K562 (cell line): ENCODE measurements around the gene OLR1. TPM values are rescaled to one million over a fixed set of nuclear protein-coding genes. Genes with fewer than 3 reads are reported as not detected.

Experiments used
- ATAC-seq: fragments of 200-7000 bp; cut with Tn5 transposase; 3 replicates; pipeline ENCODE4 v1.9.1; 2020; ENCODE audit warnings: moderate library complexity
- BruUV-seq: library from RNA; stranded (reverse); fragments of 400-500 nt; replicated peaks from 2 replicates; lab custom pipeline; 2021; lab: Mats Ljungman, UMichigan
- CTCF ChIA-PET: fragments of 300-600 bp; formaldehyde crosslinking; extraction: SDS; loops from one replicate; lab custom pipeline; 2021; ENCODE audit warnings: low intra/inter-chr PET ratio; lab: Yijun Ruan, JAX
- POLR2A ChIA-PET: fragments of 300-600, 350-650 bp; sonication (Branson Sonifier 250); formaldehyde crosslinking; extraction: SDS; loops from one replicate; lab custom pipeline; 2021; ENCODE audit warnings: antibody characterized with exemption, inconsistent platforms; lab: Yijun Ruan, JAX
- DNase-seq, 4 experiments: peaks; one replicate each; pipeline versions ENCODE4 v3.0.0 to v3.0.0-alpha.2; 2011 to 2018; ENCODE audit warnings: low spot score in 3 of 4, mixed read lengths in 3 of 4; ENCODE audit errors: extremely low read depth in 1 of 4
- FAIRE-seq: peaks from 2 replicates; lab custom pipeline; 2011; peaks lifted over from hg19 to GRCh38; lab: Jason Lieb, UNC
- H2AFZ ChIP-seq: 2 replicates; pipeline ENCODE4 v1.6.0; 2011; ENCODE audit warnings: low read depth, low read length, control low read depth, inconsistent platforms
- H3K27ac ChIP-seq: fragments of 200-600 bp; 3 replicates; pipeline ENCODE4 v1.8.0; 2011; ENCODE audit warnings: low read depth, mild to moderate bottlenecking, control low read depth, inconsistent platforms, low read length, moderate library complexity, mixed read lengths; ENCODE audit errors: extremely low read depth
- H3K27me3 ChIP-seq, 2 experiments: fragments of 300-600 bp in 1 of 2; 2 replicates in 1 of 2; 3 replicates in 1 of 2; pipeline versions ENCODE4 v1.6.0 to v1.8.0; 2011; ENCODE audit warnings: inconsistent platforms in 2 of 2, low read length in 2 of 2, mild to moderate bottlenecking in 1 of 2, mixed read lengths in 1 of 2, moderate library complexity in 1 of 2; ENCODE audit not compliant: control insufficient read depth in 2 of 2, insufficient read depth in 2 of 2
- H3K36me3 ChIP-seq: fragments of 300-600 bp; 3 replicates; pipeline ENCODE4 v1.8.0; 2011; ENCODE audit warnings: mild to moderate bottlenecking, low read length, inconsistent platforms; ENCODE audit not compliant: control insufficient read depth, insufficient read depth
- H3K4me1 ChIP-seq, 2 experiments: fragments of 200-600 bp in 1 of 2; replicated peaks in 1 of 2; 2 replicates in 1 of 2; 3 replicates in 1 of 2; pipeline versions ENCODE4 v1.5.1 to v1.8.0; 2011; ENCODE audit warnings: inconsistent platforms in 2 of 2, low read length in 2 of 2, mild to moderate bottlenecking in 1 of 2, mixed read lengths in 1 of 2, moderate library complexity in 1 of 2; ENCODE audit not compliant: control insufficient read depth in 2 of 2, insufficient read depth in 2 of 2
- H3K4me2 ChIP-seq: 2 replicates; pipeline ENCODE4 v1.6.1; 2011; ENCODE audit warnings: low read length, control low read depth, inconsistent platforms, mixed read lengths; ENCODE audit not compliant: insufficient read depth
- H3K4me3 ChIP-seq: fragments of 200-600 bp; sonication (generic), shearing (Covaris generic); 2 replicates; pipeline ENCODE4 v1.5.1; 2016; ENCODE audit warnings: control low read depth, inconsistent platforms
- H3K79me2 ChIP-seq: fragments of 200-600 bp; 3 replicates; pipeline ENCODE4 v1.8.0; 2011; ENCODE audit warnings: low read length, inconsistent platforms; ENCODE audit not compliant: control insufficient read depth, insufficient read depth
- H3K9ac ChIP-seq, 2 experiments: 2 replicates each; pipeline versions ENCODE4 v1.6.0 to v1.6.1; 2011; ENCODE audit warnings: low read depth in 2 of 2, low read length in 2 of 2, control low read depth in 1 of 2, inconsistent platforms in 1 of 2, mild to moderate bottlenecking in 1 of 2, mixed read lengths in 1 of 2; ENCODE audit not compliant: insufficient read depth in 1 of 2
- H3K9me1 ChIP-seq: one replicate; pipeline ENCODE4 v1.6.0; 2011; ENCODE audit warnings: inconsistent platforms, mild to moderate bottlenecking, low read length, moderate library complexity; ENCODE audit not compliant: control insufficient read depth, insufficient read depth
- H3K9me3 ChIP-seq: replicated peaks from 2 replicates; pipeline ENCODE4 v1.5.1; 2011; ENCODE audit warnings: low read depth, low read length, inconsistent platforms; ENCODE audit not compliant: control insufficient read depth, insufficient read depth
- H4K20me1 ChIP-seq: replicated peaks from 2 replicates; pipeline ENCODE4 v1.6.1; 2011; ENCODE audit warnings: low read length, inconsistent platforms, mixed read lengths; ENCODE audit not compliant: control insufficient read depth, insufficient read depth
- ASH1L ChIP-seq: fragments of 450-650 bp; IDR thresholded peaks from 2 replicates; pipeline ENCODE4 v1.6.1; 2018; ENCODE audit warnings: borderline replicate concordance, mild to moderate bottlenecking, low read depth; ENCODE audit not compliant: partially characterized antibody
- CTCFL ChIP-seq: IDR thresholded peaks from 2 replicates; pipeline ENCODE4 v1.6.1; 2011; ENCODE audit warnings: borderline replicate concordance, low read depth, mild to moderate bottlenecking, moderate library complexity, low read length; ENCODE audit not compliant: insufficient read depth, poor library complexity, severe bottlenecking
- GATAD2B ChIP-seq: fragments of 450-650 bp; IDR thresholded peaks from 2 replicates; pipeline ENCODE4 v1.6.1; 2017; ENCODE audit warnings: mild to moderate bottlenecking, borderline replicate concordance
- IFI16 ChIP-seq: fragments of 250-450 bp; sonication (Bioruptor Pico); IDR thresholded peaks from 2 replicates; pipeline ENCODE4 v2.1.2; 2022; ENCODE audit warnings: mild to moderate bottlenecking, inconsistent platforms
- NCOR1 ChIP-seq: fragments of 450-650 bp; IDR thresholded peaks from 2 replicates; pipeline ENCODE4 v1.6.1; 2016; ENCODE audit warnings: mild to moderate bottlenecking, moderate library complexity
- TCF15 ChIP-seq: fragments of 250-450 bp; sonication (Bioruptor Pico); IDR thresholded peaks from 2 replicates; pipeline ENCODE4 v1.8.0; 2022; ENCODE audit warnings: moderate library complexity, mild to moderate bottlenecking, inconsistent platforms
- ZNF274 ChIP-seq: IDR thresholded peaks from 2 replicates; pipeline ENCODE4 v1.6.1; 2011; ENCODE audit warnings: low read depth, mild to moderate bottlenecking, low read length, moderate library complexity, borderline replicate concordance
- ZNF518B ChIP-seq: fragments of 250-450 bp; sonication (Bioruptor Pico); IDR thresholded peaks from 2 replicates; pipeline ENCODE4 v1.5.0; 2021; ENCODE audit warnings: mild to moderate bottlenecking, moderate library complexity
- WGBS: fragments of 100-300 bp; shearing (Covaris generic); methylation state at CpG from one replicate; pipeline ENCODE4 v1.1.6; 2016; ENCODE audit warnings: low coverage, mixed read lengths; ENCODE audit not compliant: insufficient coverage; ENCODE audit errors: missing lambda C conversion rate; 5-methylcytosine and 5-hydroxymethylcytosine counted together
- in situ Hi-C: fragments of 300-500 bp; cut with MboI; formaldehyde crosslinking; loops from 4 replicates; pipeline ENCODE4 v1.15.0; 2018; ENCODE audit warnings: inconsistent platforms, mixed read lengths
- intact Hi-C: fragments of 100-400 bp; cut with micrococcal nuclease; formaldehyde crosslinking; loops from 2 replicates; pipeline ENCODE4 v1.14.2; 2022
- polyA plus RNA-seq, 8 experiments: library from polyadenylated mRNA; depleted of rRNA in 4 of 8; stranded (reverse) in 5 of 8; unstranded in 3 of 8; fragments of >200 nt; fragmentation: Nextera tagmentation in 2 of 8; fragmentation: Illumina TruSeq in 1 of 8; extraction: Ambion mirVana in 2 of 8; extraction: Trizol in 1 of 8; gene quantifications; 2 replicates each; pipeline versions ENCODE4 v1.2.1 to v1.2.3, GENCODE V29; 2011 to 2014; ENCODE audit warnings: inconsistent platforms in 1 of 8, missing spikeins in 1 of 8
- total RNA-seq, 7 experiments: library from RNA; depleted of rRNA in 6 of 7; stranded (reverse); fragments of >200 nt in 6 of 7; fragmentation: Illumina TruSeq in 2 of 7; extraction: Trizol in 2 of 7; gene quantifications; 2 replicates each; pipeline versions ENCODE4 v1.2.1 to v1.2.3, GENCODE V29; 2011 to 2021; ENCODE audit warnings: low replicate concordance in 1 of 7

Gene OLR1
- total and polyA plus RNA-seq, 9 of the 15 experiments (the other 6 are each of a cell fraction or from before 2014, with no cell fraction given): not detected

- Histone ChIP-seq H3K4me3 (no peak overlapping the region), H2AFZ (no peak overlapping the region), H3K9me3 (no peaks in the 10 kb centered on the region), H3K4me1 (no peaks in the 10 kb centered on the region; a peak in 1 of 5 replicates), H3K79me2 (no peaks in the 10 kb centered on the region), H3K9ac (no peak overlapping the region), H3K4me2 (no peak overlapping the region), H4K20me1 (no peaks in the 10 kb centered on the region), H3K9me1 (no peaks in the 10 kb centered on the region), H3K27me3 (peaks cover 8 to 13% of the 10 kb centered on the region in 2 experiments), H3K27ac (no peak overlapping the region), H3K36me3 (no peaks in the 10 kb centered on the region)
- ChIA-PET CTCF (interaction anchor here (0.7 kb wide), 1 partner anchor 98 kb away, joined by 3 read pairs; no protein-coding TSS in a partner anchor), POLR2A (no interaction called here)
- no TSS peak for BruUV-seq
- TF ChIP-seq ASH1L: no peak
- no peak for TF ChIP-seq NCOR1
- TF ChIP-seq TCF15 (CRISPR knock-in tag): no peak
- no peak for TF ChIP-seq ZNF274
- no peak for TF ChIP-seq ZNF518B
- no peak for TF ChIP-seq GATAD2B
- no peak for TF ChIP-seq CTCFL
- TF ChIP-seq IFI16: no peak
- no peak for ATAC-seq
- in situ Hi-C loops (no loop called here), intact Hi-C loops (no loop called here)
- no peak for FAIRE-seq
- no peak for DNase-seq
- WGBS: 0% methylated on average over 5 of the region's 5 CpGs
Measured at GRCh38 chr12:10182354-10183049, 10.6 kb upstream of the OLR1 start.
